Activated CD4-positive, alpha-beta T cell treated with anti-CD3 and anti-CD28 coated beads for 48 hours (primary cell): ENCODE results near the gene ABCG1.
A peak's percentile ranks its signal among the peaks of the same experiment; 100 is the strongest.

ENCODE experiments used
- DNase-seq: peaks from one replicate; pipeline ENCODE4 v3.0.0-alpha.2; 2020

ABCG1 gene

GRCh38 chr21:42254651-42255601, 36.0 kb downstream of the ABCG1 start:
- DNase-seq, result no peak

GRCh38 chr21:42255825-42256224, 36.9 kb downstream of the ABCG1 start:
- DNase-seq, result no peak

DNA sequence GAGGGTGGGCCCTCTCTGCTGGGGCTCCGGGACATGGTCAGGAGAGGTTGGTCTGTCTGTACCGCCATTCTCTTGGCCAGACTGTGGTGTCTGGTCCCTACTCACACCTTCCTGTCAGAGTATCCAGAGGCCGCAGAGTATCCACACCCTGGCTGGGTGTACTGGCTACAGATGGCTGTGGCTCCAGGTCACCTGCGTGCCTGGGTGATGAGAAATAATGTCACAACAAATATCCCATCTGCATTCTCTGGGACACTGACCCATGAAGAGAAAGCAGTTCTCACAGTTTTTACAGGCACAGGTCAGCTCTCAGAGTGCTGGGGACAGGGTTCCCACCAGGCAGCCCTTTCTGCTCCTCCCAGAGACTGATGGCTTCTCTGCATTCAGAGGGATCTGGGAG, 37.4 kb downstream of the ABCG1 start:
- no peak for DNase-seq

DNA sequence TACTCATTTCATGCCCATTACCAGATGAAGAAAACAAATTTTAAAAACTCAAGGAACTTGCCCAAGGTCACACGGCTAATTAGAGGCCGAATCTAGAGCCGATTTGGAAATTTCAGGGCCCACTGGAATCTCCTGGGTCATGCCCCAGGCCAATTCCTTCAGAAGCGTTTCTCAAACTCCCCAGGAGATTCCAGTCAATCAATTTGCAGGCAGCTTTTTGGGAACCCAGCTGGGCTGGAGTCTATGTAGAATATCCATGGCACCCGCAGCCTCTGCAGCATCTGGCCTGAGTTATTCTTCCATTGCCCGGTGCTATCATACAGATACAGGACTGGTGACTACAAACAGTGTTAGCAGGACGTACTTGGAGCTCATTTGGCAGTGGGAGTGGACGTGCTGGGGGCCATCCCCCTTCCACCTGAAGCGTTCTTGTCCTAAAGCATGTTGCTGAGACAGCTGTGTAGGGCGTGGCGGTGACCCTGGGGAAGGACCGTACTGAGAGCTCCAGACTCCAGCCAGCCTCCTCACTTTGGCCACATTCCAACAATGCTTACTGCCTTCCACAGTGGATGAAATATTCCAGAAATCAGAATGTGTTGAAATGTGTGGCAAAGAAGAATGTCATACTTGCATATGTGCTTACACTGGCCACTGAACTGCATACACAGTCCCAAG, 38.3 kb downstream of the ABCG1 start:
- no peak for DNase-seq

DNA sequence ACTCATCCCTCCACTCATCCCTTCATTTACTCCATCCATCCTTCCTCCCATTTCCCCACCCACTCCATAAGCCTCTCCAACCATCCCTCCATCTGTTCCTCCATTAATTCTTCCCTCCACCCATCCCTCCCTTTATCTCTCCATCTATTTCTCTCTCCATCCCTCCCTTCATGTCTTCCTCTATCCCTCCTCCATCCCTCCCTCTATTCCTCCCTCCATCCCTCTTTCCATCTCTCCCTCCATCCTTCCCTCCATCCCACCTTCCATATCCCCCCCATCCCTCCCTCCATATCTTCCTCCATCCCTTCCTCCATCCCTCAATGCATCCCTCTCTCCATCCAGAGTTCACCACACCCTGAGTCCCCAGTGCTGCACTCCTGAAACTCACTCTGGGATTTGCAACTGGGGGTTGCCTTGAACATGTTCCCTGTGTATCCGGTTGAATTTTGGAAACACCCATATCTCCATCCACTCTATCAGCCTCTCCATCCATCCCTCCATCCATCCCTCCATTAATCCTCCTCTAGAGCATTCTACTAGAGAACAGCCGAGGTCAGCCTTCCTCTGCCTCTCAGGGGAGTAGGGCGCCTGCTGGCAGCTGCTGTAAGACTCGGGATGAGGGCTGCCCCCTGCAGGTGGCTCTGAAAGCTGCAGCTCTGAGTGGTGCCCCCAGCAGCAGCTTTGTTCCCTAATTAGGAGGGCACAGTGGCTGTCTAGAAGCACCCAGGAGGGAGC, 39.4 kb downstream of the ABCG1 start:
- DNase-seq, result peak; percentile 87

GRCh38 chr21:42258885-42259407, 40.0 kb downstream of the ABCG1 start:
- DNase-seq, result no peak

- no peak for DNase-seq
Observed at GRCh38 chr21:42260121-42260520, 41.2 kb downstream of the ABCG1 start.

- DNase-seq, result no peak
Observed at GRCh38 chr21:42261829-42262200, 42.9 kb downstream of the ABCG1 start.

- DNase-seq, result no peak
Observed at GRCh38 chr21:42262831-42263231, 43.9 kb downstream of the ABCG1 start.

DNA sequence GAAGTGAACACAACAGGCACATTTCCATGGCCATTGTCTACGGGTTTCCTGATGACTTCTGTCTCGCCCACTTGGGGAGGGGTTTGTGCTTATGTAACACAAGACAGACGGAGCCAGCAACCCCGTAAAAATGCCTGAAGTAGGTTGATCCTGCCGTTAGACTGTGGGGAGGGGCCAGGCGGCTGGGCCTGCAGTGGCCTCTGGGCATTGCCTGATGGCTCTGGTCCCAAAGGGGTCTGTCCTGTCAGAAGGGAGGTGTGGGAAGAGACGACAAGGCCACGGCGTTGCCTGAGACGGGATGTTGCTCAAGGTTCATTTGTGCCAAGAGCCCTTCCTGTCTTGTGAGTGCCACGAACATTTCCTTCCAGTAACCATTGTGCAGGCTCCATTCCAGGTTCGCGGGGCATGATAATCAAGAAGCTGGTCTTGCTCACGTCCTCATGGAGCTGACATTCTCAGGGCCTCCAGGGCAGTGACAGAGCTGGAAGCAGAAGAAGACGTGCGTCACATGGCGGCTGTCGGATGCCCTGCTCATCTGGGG, 44.7 kb downstream of the ABCG1 start:
- no peak for DNase-seq

- DNase-seq, result no peak
Observed at GRCh38 chr21:42264245-42265195, 45.6 kb downstream of the ABCG1 start.

DNA sequence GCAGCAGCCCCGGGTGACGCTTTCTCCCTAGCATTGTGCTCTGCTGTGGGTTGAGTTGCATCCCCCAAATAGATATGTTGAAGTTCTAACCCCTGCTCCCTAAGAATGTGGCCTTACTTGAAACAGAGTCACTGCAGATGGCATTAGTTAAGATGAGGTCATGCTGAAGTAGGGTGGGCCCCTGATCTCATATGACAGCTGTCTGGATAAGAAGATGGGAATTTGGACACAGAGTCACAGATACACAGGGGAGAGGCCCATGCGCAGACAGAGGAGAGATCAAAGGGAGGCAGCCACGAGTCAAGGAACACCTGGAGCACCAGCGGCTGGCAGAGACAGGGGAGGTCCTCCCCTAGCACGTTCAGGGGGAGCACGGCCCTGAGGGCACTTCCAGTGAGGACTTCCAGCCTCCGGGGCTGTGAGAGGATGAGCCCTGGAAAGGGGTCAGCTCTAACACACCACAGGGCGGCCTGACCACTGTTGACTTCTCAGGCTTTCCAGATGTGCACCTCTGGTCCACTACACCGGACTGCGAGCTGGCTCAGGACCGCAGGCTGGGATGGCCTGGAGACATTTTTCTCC, 46.4 kb downstream of the ABCG1 start:
- no peak for DNase-seq

DNA sequence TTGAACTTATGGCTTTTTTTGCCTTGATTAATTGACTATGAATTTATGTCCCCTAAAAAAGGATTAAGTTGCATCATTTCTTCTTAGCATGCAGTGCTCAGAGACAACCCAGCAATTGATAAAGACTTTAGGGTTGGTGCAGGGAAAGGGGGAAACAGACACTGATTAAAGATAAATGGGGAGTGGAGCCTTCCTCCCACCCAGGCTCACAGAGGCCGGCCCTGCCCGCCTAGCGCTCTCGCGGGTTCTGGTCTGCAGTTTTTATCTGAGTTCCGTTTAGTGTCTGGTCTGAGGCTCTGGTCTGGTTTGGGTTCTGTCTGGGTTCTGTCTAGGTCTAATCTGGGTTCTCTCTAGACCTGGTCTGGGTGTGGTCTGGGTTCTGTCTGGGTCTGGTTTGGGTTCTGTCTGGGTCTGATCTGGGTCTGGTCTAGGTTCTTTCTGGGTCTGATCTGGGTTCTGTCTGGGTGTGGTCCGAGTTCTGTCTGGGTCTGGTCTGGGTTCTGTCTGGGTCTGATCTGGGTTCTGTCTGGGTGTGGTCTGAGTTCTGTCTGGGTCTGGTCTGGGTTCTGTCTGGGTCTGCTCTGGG, 48.1 kb downstream of the ABCG1 start:
- no peak for DNase-seq

DNA sequence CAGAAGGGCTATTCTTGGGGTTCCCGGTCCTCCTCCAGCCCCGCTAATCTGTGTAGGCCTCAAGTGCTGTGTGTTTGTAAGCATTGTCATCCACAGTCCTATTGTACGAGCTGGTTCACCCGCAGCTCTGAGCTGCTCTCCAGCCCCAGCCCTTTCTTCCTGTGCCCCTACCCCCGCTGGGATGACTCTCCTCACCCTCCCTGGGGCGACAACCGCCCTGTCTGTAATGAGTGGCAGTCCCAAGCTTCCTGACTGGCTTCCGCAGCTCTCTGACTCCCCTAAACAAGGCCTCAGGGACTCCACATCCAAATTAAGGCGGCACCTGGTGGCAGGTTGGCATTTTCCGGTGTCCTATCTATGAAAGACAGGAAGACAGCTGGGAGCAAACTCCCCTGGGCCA, 50.4 kb downstream of the ABCG1 start:
- peak; percentile 18 for DNase-seq

DNA sequence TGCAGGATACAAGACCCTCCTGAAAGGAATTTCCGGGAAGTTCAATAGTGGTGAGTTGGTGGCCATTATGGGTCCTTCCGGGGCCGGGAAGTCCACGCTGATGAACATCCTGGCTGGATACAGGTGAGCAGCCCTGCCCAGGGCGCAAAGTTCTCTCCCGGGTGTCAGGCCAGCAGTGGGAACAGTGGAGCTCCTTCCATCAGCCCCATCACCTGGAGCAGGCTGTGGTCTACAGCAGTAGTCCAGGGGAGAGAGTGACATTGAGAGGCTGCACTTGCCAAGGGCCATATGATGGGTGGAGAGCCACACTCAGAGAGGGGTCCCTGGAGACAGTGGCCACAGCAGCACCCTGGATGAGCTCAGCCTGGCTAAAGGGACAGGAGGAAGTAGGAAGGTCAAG, 52.1 kb downstream of the ABCG1 start:
- DNase-seq, result no peak

- DNase-seq, result no peak
Observed at GRCh38 chr21:42272109-42272962, 53.4 kb downstream of the ABCG1 start.

- DNase-seq, result no peak
Observed at GRCh38 chr21:42272984-42273600, 54.2 kb downstream of the ABCG1 start.

DNA sequence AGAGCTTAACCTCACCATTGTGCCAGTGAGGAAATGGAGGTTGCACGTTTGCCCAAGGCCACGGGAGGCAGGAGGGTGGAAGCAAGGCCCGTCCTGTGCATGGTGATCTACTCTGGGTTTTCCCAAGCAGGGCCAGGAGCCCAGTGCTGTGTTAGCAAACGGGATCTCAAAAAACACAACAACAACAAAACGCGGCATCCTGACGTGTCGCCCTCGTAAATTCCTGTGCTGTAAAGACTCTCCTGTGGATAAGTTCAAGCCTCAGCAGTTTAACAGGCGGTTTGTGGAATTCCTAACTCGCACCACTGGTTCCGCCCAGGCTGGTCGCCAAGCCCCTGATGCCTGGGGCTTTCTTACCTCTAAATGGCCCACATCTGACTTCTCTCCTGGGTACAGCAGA, 57.1 kb downstream of the ABCG1 start:
- DNase-seq, result no peak

GRCh38 chr21:42276526-42277154, 57.7 kb downstream of the ABCG1 start:
- DNase-seq, result no peak
